ENCODE measurements around the gene SCTR. TPM values are rescaled to one million over a fixed set of nuclear protein-coding genes. Genes with fewer than 3 reads are reported as not detected.

Gene SCTR
- total and polyA plus RNA-seq, 4 donors: 0.10 to 1.8 (median 0.93) TPM

DNA sequence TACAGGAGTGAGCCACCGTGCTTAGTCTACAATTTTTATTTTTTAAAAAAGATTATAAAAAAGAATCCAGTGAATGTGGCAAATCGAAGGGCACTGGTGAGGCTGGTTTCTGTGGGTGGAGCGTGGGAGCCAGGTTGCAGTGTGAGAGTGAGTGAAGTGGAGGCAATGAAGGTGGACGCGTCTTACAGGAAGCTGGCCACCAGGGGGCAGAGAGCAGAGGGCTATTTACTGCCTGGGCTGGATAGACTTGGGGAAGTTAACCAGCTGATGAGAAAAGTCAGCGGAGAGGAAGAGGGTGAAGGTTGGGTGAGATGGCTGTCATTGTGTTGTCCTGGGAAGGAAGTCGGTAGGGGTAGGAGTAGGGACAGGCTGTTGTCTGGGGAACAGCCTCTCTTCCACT lies 6.8 kb downstream of the SCTR start:
- no peaks in the 10 kb centered on the region for H3K36me3 ChIP-seq (ENCODE audit: control insufficient read depth, insufficient read depth, low read length)

GRCh38 chr2:119516121-119516520 lies 8.2 kb downstream of the SCTR start:
- no peaks in the 10 kb centered on the region for H3K4me1 ChIP-seq (ENCODE audit: control insufficient read depth, insufficient read depth, low read length)
- no peak overlapping the region for H3K4me3 ChIP-seq (ENCODE audit: low read depth, low read length)
- H3K9me3 ChIP-seq (ENCODE audit: control insufficient read depth, insufficient read depth, low read length): no peaks in the 10 kb centered on the region
- no peaks in the 10 kb centered on the region for H3K36me3 ChIP-seq (ENCODE audit: control insufficient read depth, insufficient read depth, low read length)
- no peaks in the 10 kb centered on the region for H3K27me3 ChIP-seq (ENCODE audit: control insufficient read depth, insufficient read depth, low read length)
- no peak for DNase-seq (ENCODE audit: low read depth in 4 of 6, low spot score in 6 of 6)
- 100% methylated on average over 1 of the region's 2 CpGs for WGBS (ENCODE audit: insufficient coverage)
- H3K27ac ChIP-seq (ENCODE audit: low read depth, low read length): no peak overlapping the region

More for the DNA sequence above, 6.8 kb downstream of the SCTR start:
- H3K4me1 ChIP-seq (ENCODE audit: control insufficient read depth, insufficient read depth, low read length): no peaks in the 10 kb centered on the region
- no peak overlapping the region for H3K27ac ChIP-seq (ENCODE audit: low read depth, low read length)
- DNase-seq (ENCODE audit: low read depth in 4 of 6, low spot score in 6 of 6): no peak
- WGBS (ENCODE audit: insufficient coverage): 35% methylated on average over 6 of the region's 7 CpGs
- H3K9me3 ChIP-seq (ENCODE audit: control insufficient read depth, insufficient read depth, low read length): no peaks in the 10 kb centered on the region
- H3K27me3 ChIP-seq (ENCODE audit: control insufficient read depth, insufficient read depth, low read length): peaks cover 4% of the 10 kb centered on the region
- H3K4me3 ChIP-seq (ENCODE audit: low read depth, low read length): no peak overlapping the region

DNA sequence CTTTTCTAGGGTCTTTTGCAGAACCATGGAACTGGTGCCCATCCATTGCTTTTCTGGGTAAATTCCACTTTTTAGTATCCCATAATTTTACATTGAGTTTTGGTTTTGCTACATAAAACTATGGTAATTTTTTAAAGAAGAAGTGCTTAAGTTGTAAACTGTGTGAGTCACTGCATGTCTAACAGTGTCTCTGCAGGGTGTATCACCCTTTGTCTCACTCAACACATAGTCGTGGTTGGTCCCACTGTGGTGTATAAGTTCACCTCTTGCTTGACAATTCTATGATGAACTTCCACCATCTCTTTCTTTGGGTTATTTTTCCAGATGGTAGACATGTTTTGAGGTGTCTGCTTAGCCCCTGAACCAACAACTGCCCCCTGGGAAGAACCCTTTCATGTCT lies 10.5 kb downstream of the SCTR start:
- DNase-seq (ENCODE audit: low read depth in 4 of 6, low spot score in 6 of 6): no peak
- H3K4me3 ChIP-seq (ENCODE audit: low read depth, low read length): no peak overlapping the region
- no CpG with 5 or more reads among the region's 1 CpG for WGBS (ENCODE audit: insufficient coverage)
- no peaks in the 10 kb centered on the region for H3K36me3 ChIP-seq (ENCODE audit: control insufficient read depth, insufficient read depth, low read length)
- no peaks in the 10 kb centered on the region for H3K4me1 ChIP-seq (ENCODE audit: control insufficient read depth, insufficient read depth, low read length)
- H3K27ac ChIP-seq (ENCODE audit: low read depth, low read length): no peak overlapping the region
- H3K27me3 ChIP-seq (ENCODE audit: control insufficient read depth, insufficient read depth, low read length): no peaks in the 10 kb centered on the region
- no peaks in the 10 kb centered on the region for H3K9me3 ChIP-seq (ENCODE audit: control insufficient read depth, insufficient read depth, low read length)

- Histone ChIP-seq H3K36me3 (ENCODE audit: control insufficient read depth, insufficient read depth, low read length) (no peaks in the 10 kb centered on the region), H3K4me3 (ENCODE audit: low read depth, low read length) (no peak overlapping the region), H3K9me3 (ENCODE audit: control insufficient read depth, insufficient read depth, low read length) (no peaks in the 10 kb centered on the region), H3K27ac (ENCODE audit: low read depth, low read length) (no peak overlapping the region), H3K4me1 (ENCODE audit: control insufficient read depth, insufficient read depth, low read length) (no peaks in the 10 kb centered on the region), H3K27me3 (ENCODE audit: control insufficient read depth, insufficient read depth, low read length) (no peaks in the 10 kb centered on the region)
- DNase-seq (ENCODE audit: low read depth in 4 of 6, low spot score in 6 of 6): no peak
- 100% methylated on average over 1 of the region's 1 CpG for WGBS (ENCODE audit: insufficient coverage)
Measured at GRCh38 chr2:119512946-119513345, 11.3 kb downstream of the SCTR start.

GRCh38 chr2:119511989-119512388 lies 12.3 kb downstream of the SCTR start:
- Histone ChIP-seq H3K4me1 (ENCODE audit: control insufficient read depth, insufficient read depth, low read length) (no peaks in the 10 kb centered on the region), H3K27ac (ENCODE audit: low read depth, low read length) (no peak overlapping the region), H3K9me3 (ENCODE audit: control insufficient read depth, insufficient read depth, low read length) (no peaks in the 10 kb centered on the region), H3K36me3 (ENCODE audit: control insufficient read depth, insufficient read depth, low read length) (no peaks in the 10 kb centered on the region), H3K4me3 (ENCODE audit: low read depth, low read length) (no peak overlapping the region), H3K27me3 (ENCODE audit: control insufficient read depth, insufficient read depth, low read length) (no peaks in the 10 kb centered on the region)
- 95% methylated on average over 3 of the region's 3 CpGs for WGBS (ENCODE audit: insufficient coverage)
- DNase-seq (ENCODE audit: low read depth in 4 of 6, low spot score in 6 of 6): no peak

DNA sequence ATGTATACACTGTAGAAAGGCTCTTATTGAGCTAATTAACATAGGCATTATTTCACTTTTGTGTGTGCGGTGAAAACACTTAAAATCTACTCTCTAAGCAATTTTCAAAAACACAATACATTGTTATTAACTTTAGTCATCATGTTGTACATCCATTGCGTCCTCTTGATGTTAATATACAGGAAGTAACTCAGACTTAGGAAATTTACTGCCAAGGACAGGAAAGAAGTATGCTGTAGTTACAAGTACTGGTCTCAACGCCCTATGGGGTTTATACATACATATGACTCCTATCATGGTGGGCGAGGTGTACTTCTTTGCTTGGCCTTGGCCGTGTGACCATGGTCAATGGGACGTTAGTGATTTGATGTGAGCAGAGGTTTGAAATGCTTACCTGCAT lies 15.5 kb downstream of the SCTR start:
- Histone ChIP-seq H3K27ac (ENCODE audit: low read depth, low read length) (no peak overlapping the region), H3K36me3 (ENCODE audit: control insufficient read depth, insufficient read depth, low read length) (no peaks in the 10 kb centered on the region), H3K9me3 (ENCODE audit: control insufficient read depth, insufficient read depth, low read length) (no peaks in the 10 kb centered on the region), H3K4me3 (ENCODE audit: low read depth, low read length) (no peak overlapping the region), H3K4me1 (ENCODE audit: control insufficient read depth, insufficient read depth, low read length) (no peaks in the 10 kb centered on the region), H3K27me3 (ENCODE audit: control insufficient read depth, insufficient read depth, low read length) (no peaks in the 10 kb centered on the region)
- WGBS (ENCODE audit: insufficient coverage): 90% methylated on average over 2 of the region's 6 CpGs
- no peak for DNase-seq (ENCODE audit: low read depth in 4 of 6, low spot score in 6 of 6)

DNA sequence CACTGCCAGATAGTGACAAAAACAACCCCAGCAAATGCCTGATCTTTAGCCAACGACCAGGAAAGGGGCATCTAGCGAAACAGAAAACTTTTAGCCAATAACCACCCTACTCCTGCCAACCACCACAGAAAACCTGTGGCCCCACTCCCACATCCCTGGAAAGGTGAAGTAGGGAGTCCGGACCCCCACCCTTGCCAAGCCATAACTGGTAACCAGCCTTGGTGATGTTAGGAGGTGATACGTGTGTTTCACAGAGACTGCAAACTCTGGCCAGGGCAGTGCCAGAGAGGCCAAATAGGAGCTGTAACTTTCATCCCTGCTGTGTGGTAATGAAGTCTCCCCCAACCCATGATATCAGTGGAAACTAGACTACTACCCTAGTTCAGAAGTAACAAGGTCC lies 27.6 kb downstream of the SCTR start:
- 86% methylated on average over 2 of the region's 4 CpGs for WGBS (ENCODE audit: insufficient coverage)
- Histone ChIP-seq H3K27ac (ENCODE audit: low read depth, low read length) (no peak overlapping the region), H3K4me3 (ENCODE audit: low read depth, low read length) (no peak overlapping the region)

GRCh38 chr2:119495948-119496347 lies 28.3 kb downstream of the SCTR start:
- Histone ChIP-seq H3K27me3 (ENCODE audit: control insufficient read depth, insufficient read depth, low read length) (no peaks in the 10 kb centered on the region), H3K27ac (ENCODE audit: low read depth, low read length) (no peak overlapping the region), H3K4me3 (ENCODE audit: low read depth, low read length) (no peak overlapping the region), H3K36me3 (ENCODE audit: control insufficient read depth, insufficient read depth, low read length) (no peaks in the 10 kb centered on the region), H3K9me3 (ENCODE audit: control insufficient read depth, insufficient read depth, low read length) (no peaks in the 10 kb centered on the region), H3K4me1 (ENCODE audit: control insufficient read depth, insufficient read depth, low read length) (no peaks in the 10 kb centered on the region)
- DNase-seq (ENCODE audit: low read depth in 4 of 6, low spot score in 6 of 6): no peak
- 80% methylated on average over 2 of the region's 2 CpGs for WGBS (ENCODE audit: insufficient coverage)

More for the DNA sequence above, 27.6 kb downstream of the SCTR start:
- H3K4me1 ChIP-seq (ENCODE audit: control insufficient read depth, insufficient read depth, low read length): no peaks in the 10 kb centered on the region
- H3K36me3 ChIP-seq (ENCODE audit: control insufficient read depth, insufficient read depth, low read length): no peaks in the 10 kb centered on the region
- no peaks in the 10 kb centered on the region for H3K27me3 ChIP-seq (ENCODE audit: control insufficient read depth, insufficient read depth, low read length)
- DNase-seq (ENCODE audit: low read depth in 4 of 6, low spot score in 6 of 6): no peak
- no peaks in the 10 kb centered on the region for H3K9me3 ChIP-seq (ENCODE audit: control insufficient read depth, insufficient read depth, low read length)

DNA sequence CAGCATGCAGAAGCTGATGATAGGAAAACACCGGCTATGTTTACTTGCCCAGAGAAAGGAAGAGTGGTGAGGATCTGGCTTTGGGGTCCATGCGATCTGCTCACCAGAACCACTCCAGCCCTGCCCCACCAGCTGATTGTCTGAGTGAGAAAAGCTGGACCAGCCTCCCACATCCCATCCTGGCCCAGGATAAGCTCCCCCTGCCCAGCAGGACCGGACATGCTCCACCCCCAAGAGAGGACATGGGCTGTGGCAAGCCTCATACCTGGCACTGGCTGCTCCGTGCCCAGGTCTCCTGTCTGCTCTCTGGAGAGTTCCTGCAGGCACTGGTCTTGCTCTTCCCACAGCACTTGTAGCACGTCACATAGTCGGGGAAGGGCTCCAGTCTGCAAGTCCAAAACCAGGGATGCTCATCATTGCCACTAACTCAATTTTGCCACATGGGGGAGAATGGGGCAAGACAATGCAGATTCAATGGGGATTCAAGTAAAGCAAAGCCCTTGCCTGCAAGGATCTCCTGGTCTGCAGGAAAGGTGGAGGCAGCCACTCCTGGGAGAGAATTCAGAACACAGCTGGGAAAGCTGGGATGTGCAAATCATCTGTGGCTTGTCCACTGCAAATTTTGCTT lies 30.0 kb downstream of the SCTR start:
- Histone ChIP-seq H3K4me1 (ENCODE audit: control insufficient read depth, insufficient read depth, low read length) (no peaks in the 10 kb centered on the region), H3K36me3 (ENCODE audit: control insufficient read depth, insufficient read depth, low read length) (no peaks in the 10 kb centered on the region), H3K4me3 (ENCODE audit: low read depth, low read length) (no peak overlapping the region), H3K27ac (ENCODE audit: low read depth, low read length) (no peak overlapping the region), H3K27me3 (ENCODE audit: control insufficient read depth, insufficient read depth, low read length) (no peaks in the 10 kb centered on the region), H3K9me3 (ENCODE audit: control insufficient read depth, insufficient read depth, low read length) (no peaks in the 10 kb centered on the region)
- no peak for DNase-seq (ENCODE audit: low read depth in 4 of 6, low spot score in 6 of 6)
- 88% methylated on average over 6 of the region's 6 CpGs for WGBS (ENCODE audit: insufficient coverage)

DNA sequence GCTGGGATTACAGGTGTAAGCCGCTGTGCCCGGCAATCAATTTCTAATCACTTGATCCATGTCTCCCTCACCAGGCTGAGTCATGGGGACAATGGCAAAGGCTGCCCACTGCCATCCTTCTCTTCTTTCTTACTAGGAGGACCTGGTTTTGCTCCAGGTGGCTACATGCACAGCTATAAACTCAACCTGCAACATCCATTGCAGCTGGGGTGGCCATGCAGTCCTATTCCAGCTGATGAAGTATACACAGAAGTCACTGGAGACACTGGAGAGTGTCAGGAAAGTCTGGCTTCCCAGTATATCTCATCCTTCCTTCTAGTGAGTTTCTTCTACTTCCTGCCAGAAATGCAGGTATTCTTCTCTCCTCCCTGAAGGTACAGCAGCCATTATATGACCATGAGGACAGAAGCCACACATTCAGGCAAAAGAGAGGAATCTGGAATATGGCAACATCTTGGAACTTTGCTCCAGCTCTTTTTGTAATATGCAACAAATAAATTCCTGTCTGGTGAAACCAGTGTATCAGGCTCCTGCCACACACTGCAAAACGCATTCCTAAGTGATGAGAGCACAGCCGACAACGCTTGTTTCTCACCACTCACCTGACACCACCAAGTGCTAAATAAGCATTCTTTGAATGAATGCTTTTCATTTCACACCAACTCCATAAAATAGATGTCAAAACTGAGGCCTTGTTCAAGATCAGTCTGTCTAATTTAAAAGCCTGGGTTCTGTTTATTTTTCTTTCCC lies 32.3 kb downstream of the SCTR start:
- Histone ChIP-seq H3K27ac (ENCODE audit: low read depth, low read length) (no peak overlapping the region), H3K27me3 (ENCODE audit: control insufficient read depth, insufficient read depth, low read length) (no peaks in the 10 kb centered on the region), H3K4me1 (ENCODE audit: control insufficient read depth, insufficient read depth, low read length) (no peaks in the 10 kb centered on the region), H3K36me3 (ENCODE audit: control insufficient read depth, insufficient read depth, low read length) (no peaks in the 10 kb centered on the region), H3K4me3 (ENCODE audit: low read depth, low read length) (no peak overlapping the region), H3K9me3 (ENCODE audit: control insufficient read depth, insufficient read depth, low read length) (no peaks in the 10 kb centered on the region)
- no peak for DNase-seq (ENCODE audit: low read depth in 4 of 6, low spot score in 6 of 6)
- WGBS (ENCODE audit: insufficient coverage): 76% methylated on average over 5 of the region's 5 CpGs

Data from spinal cord (tissue), 10 donors.